GM18498 (cell line): ENCODE measurements around the gene ITPR1.

Experiments used
- ATAC-seq: cut with Tn5 transposase; IDR thresholded peaks from one replicate; pipeline ENCODE4 v1.9.1; 2021; ENCODE audit warnings: mild to moderate bottlenecking, moderate library complexity; ENCODE audit not compliant: unreplicated experiment

The ITPR1 gene

GRCh38 chr3:4478261-4478660 lies 14.9 kb upstream of the ITPR1 start:
- no peak for ATAC-seq

- no peak for ATAC-seq
Observed at GRCh38 chr3:4491855-4492207, 1.3 kb upstream of the ITPR1 start.

GRCh38 chr3:4492208-4493013 lies 737 bp upstream of the ITPR1 start:
- ATAC-seq: peak; percentile 15

DNA sequence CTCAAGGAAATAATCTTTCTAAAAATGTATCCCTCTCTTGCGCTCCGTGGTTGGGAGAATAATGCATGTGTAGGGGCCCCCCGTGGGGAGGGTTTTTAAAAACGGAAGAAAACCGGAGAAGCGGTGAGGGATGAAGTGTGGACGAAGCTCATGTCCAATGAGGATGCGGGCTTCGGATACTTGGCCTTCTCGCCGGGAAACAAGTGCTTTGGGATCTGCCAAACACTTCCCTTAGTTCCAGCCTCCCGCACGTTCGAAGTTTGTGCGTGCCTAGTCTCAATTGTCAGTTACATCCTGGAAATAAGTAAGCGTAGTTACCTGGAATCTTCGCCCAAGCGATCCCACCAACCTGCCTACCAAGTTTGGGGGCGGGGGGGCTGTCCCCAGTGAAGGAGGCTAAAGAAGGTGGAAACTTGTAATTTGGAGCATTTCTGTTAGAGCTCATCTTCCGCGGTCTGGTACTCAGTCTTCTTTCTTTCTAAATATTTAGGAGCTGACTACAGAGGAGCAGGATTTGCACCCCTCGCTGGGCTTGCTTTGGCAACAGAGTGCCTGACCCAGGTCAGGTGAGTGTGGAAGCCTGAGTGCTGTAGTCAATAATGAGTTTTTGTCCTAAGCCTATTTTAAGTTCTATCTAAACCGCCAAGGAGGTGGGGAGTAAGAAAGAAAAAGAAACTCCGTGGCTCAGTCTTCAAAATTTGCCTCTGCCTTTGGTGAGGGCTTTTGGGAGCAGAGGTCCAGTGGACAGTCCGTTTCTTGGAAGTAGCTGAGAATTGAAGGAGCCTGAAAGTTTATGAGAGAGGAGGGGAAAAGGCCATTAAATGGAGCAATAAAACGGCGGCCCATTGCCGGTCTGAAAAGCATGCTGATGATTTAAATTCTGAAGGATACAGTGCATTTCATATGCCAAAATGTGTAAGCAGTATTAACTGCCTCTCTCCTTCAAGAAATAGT lies 1.1 kb downstream of the ITPR1 start:
- no peak for ATAC-seq

- ATAC-seq: peak; percentile 21
Observed at GRCh38 chr3:4494895-4495264, 1.7 kb downstream of the ITPR1 start.

GRCh38 chr3:4495294-4496086 lies 2.3 kb downstream of the ITPR1 start:
- no peak for ATAC-seq

GRCh38 chr3:4496087-4496452 lies 2.9 kb downstream of the ITPR1 start:
- no peak for ATAC-seq

DNA sequence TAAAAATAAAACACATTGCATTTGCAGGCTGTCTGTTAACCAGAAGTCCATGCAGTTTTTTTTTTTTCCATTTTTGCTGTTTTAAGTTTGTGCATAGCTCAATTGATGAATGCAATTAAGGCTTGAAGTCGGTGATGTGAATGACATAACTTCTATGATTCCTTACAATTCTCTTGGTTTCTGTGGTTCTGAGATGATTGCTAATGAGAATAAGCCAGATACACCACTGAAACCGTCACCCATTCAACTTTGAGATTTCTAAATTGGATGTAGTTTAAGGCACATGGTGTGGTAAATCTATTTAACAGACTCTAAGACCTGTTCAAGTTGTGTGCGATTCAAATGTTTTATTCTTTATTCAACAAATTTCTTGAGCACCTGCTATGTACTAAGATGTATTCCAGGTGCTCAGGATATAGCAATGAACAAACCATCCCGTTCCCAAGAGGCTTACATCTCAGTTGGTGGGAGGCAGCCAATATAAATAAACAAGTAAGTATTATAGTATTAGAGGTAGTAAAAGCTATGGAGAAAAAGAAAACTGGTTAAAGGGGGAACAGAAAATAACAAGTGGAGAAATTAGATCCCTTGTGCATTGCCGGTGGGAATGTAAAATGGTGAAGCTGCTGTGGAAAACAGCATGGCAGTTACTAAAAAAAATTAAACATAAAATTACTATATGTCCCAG lies 4.0 kb downstream of the ITPR1 start:
- no peak for ATAC-seq

GRCh38 chr3:4497843-4498324 lies 4.7 kb downstream of the ITPR1 start:
- no peak for ATAC-seq

GRCh38 chr3:4498446-4498845 lies 5.3 kb downstream of the ITPR1 start:
- ATAC-seq: no peak

DNA sequence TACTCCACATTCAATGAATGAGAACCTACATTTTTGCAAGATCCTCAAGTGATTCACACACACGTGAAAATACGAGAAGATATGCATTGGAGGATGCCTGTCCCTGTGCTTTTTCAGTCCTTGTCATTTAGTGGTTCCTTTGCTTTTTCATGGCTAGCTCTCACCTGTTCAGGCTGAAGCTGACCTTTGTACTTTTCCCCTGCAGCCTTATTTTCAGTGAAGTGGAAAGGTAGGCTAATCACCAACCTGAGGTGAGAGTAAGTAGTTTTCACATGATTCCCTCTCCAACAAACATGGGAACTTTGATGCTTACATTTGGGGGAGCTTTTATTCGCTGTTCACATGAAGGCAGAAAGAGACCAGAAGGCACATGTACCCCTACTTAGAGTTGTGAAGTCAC lies 8.3 kb downstream of the ITPR1 start:
- ATAC-seq: no peak

- ATAC-seq: no peak
Observed at GRCh38 chr3:4501927-4502326, 8.8 kb downstream of the ITPR1 start.

- peak; percentile 61 for ATAC-seq
Observed at GRCh38 chr3:4503050-4503449, 9.9 kb downstream of the ITPR1 start.

DNA sequence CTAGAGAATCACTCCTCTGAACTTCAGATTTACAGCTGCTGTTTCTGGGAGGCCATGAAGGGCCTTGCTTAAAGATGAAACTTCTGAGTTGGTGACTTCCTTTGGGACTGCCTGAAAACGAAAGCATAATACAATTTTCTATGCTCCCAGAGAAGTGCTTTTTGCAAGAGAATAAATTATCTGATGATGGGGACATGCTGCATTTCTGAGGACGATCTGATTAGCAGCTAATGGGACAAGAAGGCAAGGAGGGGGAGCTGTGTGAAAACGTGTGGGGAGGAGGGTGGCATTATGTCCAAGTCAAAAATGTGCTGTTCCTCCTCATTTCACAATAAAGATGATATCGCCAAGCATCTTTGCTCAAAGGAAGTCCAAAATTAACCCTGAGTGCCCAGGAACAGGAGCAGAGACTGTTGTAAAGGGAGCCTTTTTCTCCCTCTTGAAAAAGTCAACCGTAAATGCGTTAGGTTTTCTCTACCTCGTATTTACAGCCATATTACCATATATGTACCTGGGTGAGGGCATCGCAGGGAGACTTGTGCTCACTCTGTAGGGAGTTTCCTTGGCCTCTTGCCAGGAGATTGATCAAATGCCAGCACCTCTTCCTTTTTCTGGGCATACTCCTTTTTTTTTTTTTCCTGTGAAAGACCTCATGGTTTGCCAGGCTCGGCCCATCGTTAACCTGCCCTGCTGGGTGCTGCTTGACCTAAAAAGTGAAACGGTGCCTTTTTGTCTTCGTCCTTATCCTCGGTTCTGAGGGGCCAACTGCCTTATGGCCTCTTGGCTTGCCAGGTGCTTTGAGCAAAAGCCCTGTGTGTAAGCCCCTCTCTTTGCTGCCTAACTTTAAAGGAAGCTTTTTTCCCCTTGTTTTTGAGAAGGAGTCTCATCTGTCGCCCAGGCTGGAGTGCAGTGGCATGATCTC lies 11.5 kb downstream of the ITPR1 start:
- no peak for ATAC-seq

DNA sequence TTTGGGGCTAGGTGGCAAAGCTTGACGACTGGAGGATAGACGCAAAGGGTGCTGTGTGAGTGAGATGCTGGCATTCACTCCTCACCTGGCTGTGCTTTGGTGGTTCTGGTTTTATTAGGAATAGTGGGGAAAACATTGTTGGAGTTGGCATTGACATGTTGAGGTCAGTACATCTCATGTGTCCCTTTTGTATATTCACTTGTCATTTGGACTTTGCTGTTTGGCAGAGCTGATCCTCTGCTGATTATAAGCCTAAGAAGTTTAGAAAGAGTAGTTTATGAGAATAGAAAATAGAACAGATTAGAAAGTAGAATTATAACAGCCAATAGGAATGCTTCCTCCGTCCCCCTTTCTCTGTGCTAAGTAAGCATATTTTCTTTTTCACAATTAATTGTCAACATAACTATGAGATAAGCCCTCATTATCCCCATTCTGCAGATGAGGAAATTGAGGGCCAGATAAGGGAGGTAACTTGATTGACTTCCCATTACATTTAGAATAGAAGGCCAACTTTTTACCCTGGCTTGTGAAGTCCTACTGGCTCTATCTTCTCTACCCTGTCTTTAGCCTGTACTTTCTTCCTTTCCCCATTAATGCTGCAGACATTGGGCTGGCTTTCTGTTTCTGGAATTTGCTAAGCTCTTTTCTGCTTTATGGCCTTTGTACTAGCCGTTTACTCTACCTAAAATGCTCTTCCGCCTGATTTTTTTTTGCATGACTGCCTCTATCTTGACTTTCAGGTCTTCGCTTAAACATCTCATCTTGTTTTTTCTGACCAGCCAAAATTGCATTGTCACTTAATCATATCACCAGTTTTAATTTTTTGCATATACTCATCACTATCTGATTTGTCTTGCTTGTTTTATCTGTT lies 12.8 kb downstream of the ITPR1 start:
- ATAC-seq: no peak

DNA sequence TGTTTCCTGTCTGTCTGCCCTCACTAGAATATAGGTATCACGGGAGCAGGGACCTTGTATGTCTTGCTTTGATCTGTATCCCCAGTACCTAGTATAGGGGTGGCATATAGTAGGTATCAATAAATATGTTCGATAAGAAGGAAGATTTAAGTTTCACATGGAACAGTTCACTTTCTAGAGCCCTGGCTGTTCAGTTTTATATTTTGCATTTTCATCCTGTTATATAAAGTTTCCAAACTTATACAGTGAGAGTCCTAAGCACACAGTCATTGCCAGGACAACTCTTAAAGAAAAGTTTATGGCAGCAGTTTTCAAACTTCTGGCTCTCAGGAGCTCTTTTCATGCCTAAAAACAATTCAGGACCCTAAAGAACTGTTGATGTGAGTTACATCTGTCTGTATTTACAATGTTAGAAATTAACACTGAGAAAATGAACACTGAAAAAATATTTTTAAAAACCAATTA lies 13.4 kb downstream of the ITPR1 start:
- ATAC-seq: no peak

- no peak for ATAC-seq
Observed at GRCh38 chr3:4507024-4507596, 14.0 kb downstream of the ITPR1 start.
